Stimulated activated CD4-positive, alpha-beta T cell treated with anti-CD3 and anti-CD28 coated beads, Interleukin-2, amount 100 ng/mL, for 48 hours (primary cell): ENCODE results near the gene RASD2.
A peak's percentile ranks its signal among the peaks of the same experiment; 100 is the strongest.

Experiments
- DNase-seq, 2 donors: peaks; one replicate each; pipeline ENCODE4 v3.0.0-alpha.2; 2020

The RASD2 gene

GRCh38 chr22:35542157-35542938, 1.7 kb downstream of the RASD2 start:
- no peak for DNase-seq

GRCh38 chr22:35542939-35543516, 2.4 kb downstream of the RASD2 start:
- DNase-seq = no peak

- no peak for DNase-seq
Observed at GRCh38 chr22:35543702-35544101, 3.1 kb downstream of the RASD2 start.

GRCh38 chr22:35544189-35544588, 3.6 kb downstream of the RASD2 start:
- no peak for DNase-seq

GRCh38 chr22:35544827-35545226, 4.2 kb downstream of the RASD2 start:
- no peak for DNase-seq

GRCh38 chr22:35546886-35547285, 6.3 kb downstream of the RASD2 start:
- no peak for DNase-seq

GRCh38 chr22:35547987-35548721, 7.5 kb downstream of the RASD2 start:
- no peak for DNase-seq

- DNase-seq = no peak
Observed at GRCh38 chr22:35548722-35549112, 8.1 kb downstream of the RASD2 start.

GRCh38 chr22:35549328-35549727, 8.7 kb downstream of the RASD2 start:
- DNase-seq = no peak

- no peak for DNase-seq
Observed at GRCh38 chr22:35551549-35552177, 11.0 kb downstream of the RASD2 start.

- peak; percentile 72 to 84 for DNase-seq
Observed at GRCh38 chr22:35552196-35552842, 11.7 kb downstream of the RASD2 start.

- DNase-seq = no peak
Observed at GRCh38 chr22:35552846-35553245, 12.2 kb downstream of the RASD2 start.

GRCh38 chr22:35553341-35553740, 12.7 kb downstream of the RASD2 start:
- DNase-seq = no peak

- DNase-seq = no peak
Observed at GRCh38 chr22:35554297-35554845, 13.7 kb downstream of the RASD2 start.

- no peak for DNase-seq
Observed at GRCh38 chr22:35555483-35555890, 14.9 kb downstream of the RASD2 start.

GRCh38 chr22:35555946-35556547, 15.4 kb downstream of the RASD2 start:
- DNase-seq = no peak

GRCh38 chr22:35556666-35557065, 16.0 kb downstream of the RASD2 start:
- DNase-seq = no peak

- DNase-seq = no peak
Observed at GRCh38 chr22:35558031-35558430, 17.4 kb downstream of the RASD2 start.

GRCh38 chr22:35558719-35559118, 18.1 kb downstream of the RASD2 start:
- no peak for DNase-seq

GRCh38 chr22:35559354-35560005, 18.8 kb downstream of the RASD2 start:
- no peak for DNase-seq

- DNase-seq = no peak
Observed at GRCh38 chr22:35560366-35560765, 19.7 kb downstream of the RASD2 start.

- no peak for DNase-seq
Observed at GRCh38 chr22:35560824-35561223, 20.2 kb downstream of the RASD2 start.
